ENCODE results near the gene VPS25.
A peak's percentile ranks its signal among the peaks of the same experiment; 100 is the strongest.
"Not testable (repeated sequence)": the region's sequence is repeated elsewhere in the genome, so short reads cannot be mapped to it uniquely, and the experiment has no call there.

Gene VPS25

GRCh38 chr17:42748908-42749798 lies 24.1 kb upstream of the VPS25 start:
- no peak overlapping the region for H3K4me2 ChIP-seq
- H3K27ac ChIP-seq: no peak overlapping the region
- H3K9ac ChIP-seq: no peak overlapping the region
- H3K9me3 ChIP-seq: no peaks in the 10 kb centered on the region
- H4K20me1 ChIP-seq: no peaks in the 10 kb centered on the region
- peaks cover 6% of the 10 kb centered on the region; the same call in 1 of the 2 replicates for H3K4me1 ChIP-seq
- H3K36me3 ChIP-seq: no peaks in the 10 kb centered on the region
- H3K27me3 ChIP-seq: no peaks in the 10 kb centered on the region
- H3K4me3 ChIP-seq: no peak overlapping the region
- no peak for TF ChIP-seq Cebpa-rat (IDR thresholded peaks at IDR 0.05)

DNA sequence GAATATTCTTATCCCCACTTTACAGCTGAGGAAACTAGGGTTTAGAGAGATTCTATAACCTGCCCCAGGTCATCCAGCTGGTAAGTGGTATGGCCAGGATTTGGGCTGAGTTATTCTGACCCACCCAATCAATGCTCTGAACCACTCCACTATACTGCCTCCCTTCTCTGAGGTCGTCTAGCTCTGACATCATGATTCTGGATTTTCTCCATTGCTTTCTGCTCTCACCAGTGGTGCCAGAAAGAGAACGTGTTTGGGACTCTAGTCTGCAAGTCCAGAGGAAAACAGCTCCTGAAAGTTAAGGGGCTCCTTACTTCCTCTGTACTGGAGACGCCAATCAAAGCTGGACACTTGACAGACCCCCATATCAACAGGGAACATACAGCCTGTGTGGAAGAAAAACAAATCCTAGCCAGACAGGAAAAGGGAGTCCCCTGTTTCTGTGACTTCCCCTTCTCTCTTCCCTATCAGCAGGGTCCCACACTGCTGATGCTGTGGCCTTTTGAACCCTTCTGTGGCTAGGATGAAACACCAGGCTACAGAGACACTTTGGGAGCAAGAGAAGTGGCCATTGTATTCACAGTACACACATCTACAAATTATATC lies 22.4 kb upstream of the VPS25 start:
- Histone ChIP-seq H3K4me1 (0 out of 2 replicates have a peak, but pooled peaks cover 4% of the 10 kb centered on the region), H4K20me1 (no peaks in the 10 kb centered on the region), H3K27me3 (no peaks in the 10 kb centered on the region), H3K9me3 (no peaks in the 10 kb centered on the region), H3K27ac (no peak overlapping the region), H3K36me3 (no peaks in the 10 kb centered on the region), H3K4me3 (no peak overlapping the region), H3K4me2 (no peak overlapping the region), H3K9ac (no peak overlapping the region)
- TF ChIP-seq Cebpa-rat (IDR thresholded peaks at IDR 0.05): no peak

DNA sequence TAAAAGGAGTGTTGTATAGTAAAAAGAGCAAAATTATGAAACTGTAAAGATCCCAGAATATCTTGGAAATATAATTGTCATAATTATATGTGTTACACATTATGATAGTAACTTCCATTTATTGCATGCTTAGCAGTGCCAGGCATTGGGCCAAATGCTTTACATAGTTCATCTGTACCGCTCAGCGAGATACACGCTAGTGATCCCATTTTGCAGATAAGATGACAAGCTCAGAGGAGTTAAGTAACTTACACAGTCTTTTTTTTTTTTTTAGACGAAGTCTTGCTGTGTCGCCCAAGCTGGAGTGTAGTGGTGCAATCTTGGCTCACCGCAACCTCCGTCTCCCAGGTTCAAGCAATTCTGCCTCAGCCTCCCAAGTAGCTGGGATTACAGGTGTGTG lies 21.6 kb upstream of the VPS25 start:
- Histone ChIP-seq H3K36me3 (no peaks in the 10 kb centered on the region), H3K9me3 (no peaks in the 10 kb centered on the region), H3K4me1 (0 out of 2 replicates have a peak, but pooled peaks cover 4% of the 10 kb centered on the region), H3K27ac (no peak overlapping the region), H4K20me1 (no peaks in the 10 kb centered on the region), H3K9ac (no peak overlapping the region), H3K4me3 (no peak overlapping the region), H3K4me2 (no peak overlapping the region), H3K27me3 (no peaks in the 10 kb centered on the region)
- no peak for TF ChIP-seq Cebpa-rat (IDR thresholded peaks at IDR 0.05)

- no peak overlapping the region for H3K27ac ChIP-seq
- no peak for TF ChIP-seq Cebpa-rat (IDR thresholded peaks at IDR 0.05)
- H3K4me3 ChIP-seq: no peak overlapping the region
- no peak overlapping the region for H3K4me2 ChIP-seq
- no peak overlapping the region for H3K9ac ChIP-seq
- no peaks in the 10 kb centered on the region for H3K9me3 ChIP-seq
- no peaks in the 10 kb centered on the region for H3K36me3 ChIP-seq
- H4K20me1 ChIP-seq: no peaks in the 10 kb centered on the region
- H3K4me1 ChIP-seq: 0 out of 2 replicates have a peak, but pooled peaks cover 4% of the 10 kb centered on the region
- H3K27me3 ChIP-seq: peaks cover 17% of the 10 kb centered on the region
Measured at GRCh38 chr17:42754782-42755181, 18.5 kb upstream of the VPS25 start.

DNA sequence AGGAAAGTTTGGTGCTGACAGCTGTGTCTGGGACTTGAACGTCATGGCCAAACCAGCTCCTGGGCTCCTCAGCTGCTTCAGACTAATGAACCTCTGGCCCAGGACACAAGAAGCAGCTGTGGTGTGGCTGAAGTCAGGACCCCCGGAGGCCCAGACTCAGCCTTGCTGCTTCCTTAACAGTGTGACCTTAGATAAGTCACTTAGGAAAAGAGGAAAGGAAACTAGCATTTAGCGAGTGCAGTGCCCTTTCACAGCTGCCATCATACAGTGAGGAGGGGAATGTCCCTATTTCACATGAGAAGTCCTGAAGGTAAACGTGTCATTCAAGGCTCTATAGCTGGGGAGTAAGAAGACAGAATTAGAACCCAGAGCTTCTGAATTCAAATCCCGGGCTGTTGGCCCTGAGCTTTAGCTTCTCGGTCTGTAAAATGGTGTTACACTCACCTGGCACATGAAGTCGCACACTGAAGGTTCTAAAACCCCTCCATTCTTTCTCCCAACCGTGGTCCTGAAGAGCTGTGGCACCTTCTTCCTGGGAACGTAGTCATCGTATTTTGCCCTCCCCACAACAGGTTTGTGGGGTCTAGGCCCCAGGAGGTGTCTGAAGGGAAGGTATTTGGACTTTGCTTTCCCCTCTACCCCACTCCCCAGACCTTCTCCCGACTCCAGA lies 13.1 kb upstream of the VPS25 start:
- Histone ChIP-seq H3K4me3 (no peak overlapping the region), H3K27ac (no peak overlapping the region), H3K4me1 (peaks cover 12% of the 10 kb centered on the region), H4K20me1 (peaks cover 16% of the 10 kb centered on the region), H3K9me3 (no peaks in the 10 kb centered on the region), H3K36me3 (no peaks in the 10 kb centered on the region), H3K4me2 (no peak overlapping the region; the same call in 1 of the 2 replicates), H3K9ac (no peak overlapping the region), H3K27me3 (peaks cover 53% of the 10 kb centered on the region)
- TF ChIP-seq Cebpa-rat (IDR thresholded peaks at IDR 0.05): no peak

- Histone ChIP-seq H3K9ac (0 out of 2 replicates have a peak within 1 kb of the TSS, but pooled peaks have one; percentile 15), H3K4me3 (peak within 1 kb of the TSS; percentile 63), H3K36me3 (no peaks in the 10 kb centered on the region), H3K27ac (no peak within 1 kb of the TSS), H3K9me3 (no peaks in the 10 kb centered on the region), H3K4me2 (peak within 1 kb of the TSS; percentile 90), H3K27me3 (peaks cover 53% of the 10 kb centered on the region), H3K4me1 (peaks cover 12% of the 10 kb centered on the region), H4K20me1 (peaks cover 16% of the 10 kb centered on the region)
- no peak for TF ChIP-seq Cebpa-rat (IDR thresholded peaks at IDR 0.05)
Measured at GRCh38 chr17:42760652-42761581, 12.3 kb upstream of the VPS25 start, which contains the start of gene RAMP2. Gene RAMP2 (plus strand): TSS chr17:42761227. CDS start chr17:42761262, 35 bp downstream.

DNA sequence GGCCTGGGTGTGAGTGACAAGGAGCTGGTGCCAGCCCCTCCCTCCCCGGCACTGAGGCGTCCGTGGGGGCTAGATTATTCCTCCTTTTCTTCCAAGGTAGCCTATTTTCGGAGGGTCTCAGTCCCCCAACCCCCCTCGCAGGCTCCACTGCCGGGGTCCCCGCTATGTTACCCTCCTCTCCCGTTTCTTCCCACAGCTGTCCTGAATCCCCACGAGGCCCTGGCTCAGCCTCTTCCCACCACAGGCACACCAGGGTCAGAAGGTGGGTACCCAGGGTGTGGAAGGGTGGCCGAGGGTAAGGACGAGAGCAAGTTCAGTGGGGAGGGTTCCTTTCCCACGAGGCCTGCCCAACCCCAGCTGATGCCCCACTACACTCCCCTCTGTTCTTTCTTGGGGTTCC lies 11.6 kb upstream of the VPS25 start:
- Histone ChIP-seq H4K20me1 (peaks cover 16% of the 10 kb centered on the region), H3K9me3 (no peaks in the 10 kb centered on the region), H3K4me3 (peak overlapping the region; percentile 63), H3K4me2 (peak overlapping the region; percentile 90), H3K27me3 (peaks cover 53% of the 10 kb centered on the region), H3K36me3 (no peaks in the 10 kb centered on the region), H3K9ac (no peak overlapping the region), H3K27ac (no peak overlapping the region), H3K4me1 (peaks cover 12% of the 10 kb centered on the region)
- no peak for TF ChIP-seq Cebpa-rat (IDR thresholded peaks at IDR 0.05)

- Histone ChIP-seq H3K4me3 (no peak overlapping the region), H3K4me2 (no peak overlapping the region), H3K27me3 (peaks cover 22% of the 10 kb centered on the region), H3K9me3 (no peaks in the 10 kb centered on the region), H3K27ac (no peak overlapping the region), H3K36me3 (no peaks in the 10 kb centered on the region), H3K9ac (no peak overlapping the region), H3K4me1 (peaks cover 7% of the 10 kb centered on the region), H4K20me1 (peaks cover 8% of the 10 kb centered on the region; the same call in 1 of the 2 replicates)
- no peak for TF ChIP-seq Cebpa-rat (IDR thresholded peaks at IDR 0.05)
Measured at GRCh38 chr17:42766124-42766523, 7.1 kb upstream of the VPS25 start.

GRCh38 chr17:42767512-42767911 lies 5.7 kb upstream of the VPS25 start:
- TF ChIP-seq Cebpa-rat (IDR thresholded peaks at IDR 0.05): no peak
- Histone ChIP-seq H3K36me3 (no peaks in the 10 kb centered on the region), H3K27ac (no peak overlapping the region), H3K9me3 (no peaks in the 10 kb centered on the region), H4K20me1 (no peaks in the 10 kb centered on the region), H3K9ac (no peak overlapping the region), H3K4me1 (peaks cover 3% of the 10 kb centered on the region), H3K27me3 (peaks cover 9% of the 10 kb centered on the region), H3K4me3 (no peak overlapping the region), H3K4me2 (no peak overlapping the region)

GRCh38 chr17:42768006-42768405 lies 5.2 kb upstream of the VPS25 start:
- not testable (repeated sequence) for H3K27me3 ChIP-seq, H3K36me3 ChIP-seq, H4K20me1 ChIP-seq

GRCh38 chr17:42769964-42770363 lies 3.3 kb upstream of the VPS25 start:
- H4K20me1 ChIP-seq, H3K4me2 ChIP-seq, H3K4me3 ChIP-seq, H3K9ac ChIP-seq, H3K36me3 ChIP-seq, H3K9me3 ChIP-seq, H3K27ac ChIP-seq: not testable (repeated sequence)
- Histone ChIP-seq H3K27me3 (peaks cover 14% of the 10 kb centered on the region), H3K4me1 (peaks cover 18% of the 10 kb centered on the region)

More at GRCh38 chr17:42768006-42768405, 5.2 kb upstream of the VPS25 start:
- H3K4me1 ChIP-seq, H3K9me3 ChIP-seq, H3K9ac ChIP-seq, H3K4me2 ChIP-seq, H3K4me3 ChIP-seq, H3K27ac ChIP-seq: not testable (repeated sequence)

Measured in BLaER1 (cell line).